Measurements from ENCODE around the gene BCAS4.
A peak's percentile ranks its signal among the peaks of the same experiment; 100 is the strongest.
"Not testable (repeated sequence)": the region's sequence is repeated elsewhere in the genome, so short reads cannot be mapped to it uniquely, and the experiment has no call there.

BCAS4 gene

GRCh38 chr20:50794846-50795634 is at the start of gene BCAS4:
BCAS4 (plus strand) TSS chr20:50795061; CDS start chr20:50795084, 23 bp downstream.
- DNase-seq, result peak; percentile 59

- no peak for DNase-seq
Observed at GRCh38 chr20:50745634-50746137, 49.2 kb upstream of the BCAS4 start.

GRCh38 chr20:50746138-50746940 is 48.5 kb upstream of the BCAS4 start:
- no peak for DNase-seq

- no peak for DNase-seq
Observed at GRCh38 chr20:50747275-50747674, 47.6 kb upstream of the BCAS4 start.

GRCh38 chr20:50750145-50750671 is 44.7 kb upstream of the BCAS4 start:
- DNase-seq, result no peak

GRCh38 chr20:50753152-50753551 is 41.7 kb upstream of the BCAS4 start:
- no peak for DNase-seq

GRCh38 chr20:50754420-50754819 is 40.4 kb upstream of the BCAS4 start:
- no peak for DNase-seq

- DNase-seq, result no peak
Observed at GRCh38 chr20:50756447-50756846, 38.4 kb upstream of the BCAS4 start.

- no peak for DNase-seq
Observed at GRCh38 chr20:50758469-50758868, 36.4 kb upstream of the BCAS4 start.

GRCh38 chr20:50758992-50759391 is 35.9 kb upstream of the BCAS4 start:
- no peak for DNase-seq

- DNase-seq, result no peak
Observed at GRCh38 chr20:50759678-50760077, 35.2 kb upstream of the BCAS4 start.

- no peak for DNase-seq
Observed at GRCh38 chr20:50762045-50762422, 32.8 kb upstream of the BCAS4 start.

- DNase-seq, result no peak
Observed at GRCh38 chr20:50762435-50763220, 32.2 kb upstream of the BCAS4 start.

GRCh38 chr20:50763550-50764458 is 31.1 kb upstream of the BCAS4 start:
- not testable (repeated sequence) for DNase-seq

GRCh38 chr20:50765251-50765650 is 29.6 kb upstream of the BCAS4 start:
- DNase-seq, result not testable (repeated sequence)

GRCh38 chr20:50765674-50766073 is 29.2 kb upstream of the BCAS4 start:
- DNase-seq, result no peak

GRCh38 chr20:50766955-50767809 is 27.7 kb upstream of the BCAS4 start:
- not testable (repeated sequence) for DNase-seq

- not testable (repeated sequence) for DNase-seq
Observed at GRCh38 chr20:50768991-50769390, 25.9 kb upstream of the BCAS4 start.

- not testable (repeated sequence) for DNase-seq
Observed at GRCh38 chr20:50769551-50770085, 25.2 kb upstream of the BCAS4 start.

- DNase-seq, result not testable (repeated sequence)
Observed at GRCh38 chr20:50771419-50772080, 23.3 kb upstream of the BCAS4 start.
